ENCODE results near the gene TEX11.

TEX11 gene

DNA sequence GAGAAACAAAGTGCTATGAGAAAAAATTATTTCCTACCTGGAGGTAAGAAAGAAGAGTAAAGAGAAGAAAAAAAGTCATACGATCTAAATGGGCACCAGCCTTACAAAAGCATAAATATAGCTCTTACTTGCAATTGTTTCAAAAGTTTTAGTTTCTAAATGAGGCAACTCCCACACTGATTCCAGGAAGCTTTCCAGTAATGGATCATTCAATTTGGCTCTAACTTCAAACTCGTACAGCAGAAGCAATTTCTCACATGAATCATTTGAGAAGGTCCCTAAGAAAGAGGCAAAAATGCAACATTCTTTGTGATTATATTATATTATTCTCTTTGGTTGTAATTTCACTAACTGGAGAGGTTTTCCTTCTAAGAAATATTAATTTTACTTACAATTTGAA, 354.0 kb downstream of the TEX11 start:
- no peak for DNase-seq (ENCODE audit: low read depth, low spot score)
- ChIA-PET CTCF (interaction anchor here (0.9 to 2.9 kb wide), 9 partner anchors 29 to 131 kb away, joined by 3 to 22 read pairs (median 3); partner anchors contain the start of gene GDPD2), POLR2A (no interaction called here)
- TF ChIP-seq, protein P1, sequence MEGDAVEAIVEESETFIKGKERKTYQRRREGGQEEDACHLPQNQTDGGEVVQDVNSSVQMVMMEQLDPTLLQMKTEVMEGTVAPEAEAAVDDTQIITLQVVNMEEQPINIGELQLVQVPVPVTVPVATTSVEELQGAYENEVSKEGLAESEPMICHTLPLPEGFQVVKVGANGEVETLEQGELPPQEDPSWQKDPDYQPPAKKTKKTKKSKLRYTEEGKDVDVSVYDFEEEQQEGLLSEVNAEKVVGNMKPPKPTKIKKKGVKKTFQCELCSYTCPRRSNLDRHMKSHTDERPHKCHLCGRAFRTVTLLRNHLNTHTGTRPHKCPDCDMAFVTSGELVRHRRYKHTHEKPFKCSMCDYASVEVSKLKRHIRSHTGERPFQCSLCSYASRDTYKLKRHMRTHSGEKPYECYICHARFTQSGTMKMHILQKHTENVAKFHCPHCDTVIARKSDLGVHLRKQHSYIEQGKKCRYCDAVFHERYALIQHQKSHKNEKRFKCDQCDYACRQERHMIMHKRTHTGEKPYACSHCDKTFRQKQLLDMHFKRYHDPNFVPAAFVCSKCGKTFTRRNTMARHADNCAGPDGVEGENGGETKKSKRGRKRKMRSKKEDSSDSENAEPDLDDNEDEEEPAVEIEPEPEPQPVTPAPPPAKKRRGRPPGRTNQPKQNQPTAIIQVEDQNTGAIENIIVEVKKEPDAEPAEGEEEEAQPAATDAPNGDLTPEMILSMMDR (IDR thresholded peaks at IDR 0.05; ENCODE audit: insufficient read depth, low read length, missing control alignments), result no peak
- no peak overlapping the region for H3K4me3 ChIP-seq (ENCODE audit: low read depth, low read length)

DNA sequence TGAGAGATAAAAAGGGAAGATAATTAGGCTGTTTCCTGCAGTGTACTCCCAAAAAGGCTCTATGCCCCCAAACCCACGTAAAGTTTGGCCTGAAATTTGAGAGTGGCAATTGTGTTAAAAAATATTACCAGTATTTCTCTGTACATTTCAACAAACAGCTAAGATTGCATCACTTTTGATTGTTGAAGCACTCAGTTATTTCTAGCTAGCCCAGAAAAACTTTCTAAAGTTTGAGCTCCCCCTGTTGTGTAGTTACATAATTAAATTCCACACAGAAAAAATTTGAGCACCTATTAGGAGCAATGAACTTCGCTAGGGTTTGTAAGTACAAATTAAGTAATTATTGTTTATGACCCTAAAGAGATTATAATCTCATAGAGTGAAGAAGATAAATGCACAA, 354.4 kb downstream of the TEX11 start:
- ChIA-PET CTCF (interaction anchor here (0.9 to 2.9 kb wide), 9 partner anchors 29 to 130 kb away, joined by 3 to 22 read pairs (median 3); partner anchors contain the start of gene GDPD2), POLR2A (no interaction called here)
- TF ChIP-seq, protein P1 (IDR thresholded peaks at IDR 0.05; ENCODE audit: insufficient read depth, low read length, missing control alignments), result no peak
- no peak for DNase-seq (ENCODE audit: low read depth, low spot score)
- H3K4me3 ChIP-seq (ENCODE audit: low read depth, low read length), result no peak overlapping the region

DNA sequence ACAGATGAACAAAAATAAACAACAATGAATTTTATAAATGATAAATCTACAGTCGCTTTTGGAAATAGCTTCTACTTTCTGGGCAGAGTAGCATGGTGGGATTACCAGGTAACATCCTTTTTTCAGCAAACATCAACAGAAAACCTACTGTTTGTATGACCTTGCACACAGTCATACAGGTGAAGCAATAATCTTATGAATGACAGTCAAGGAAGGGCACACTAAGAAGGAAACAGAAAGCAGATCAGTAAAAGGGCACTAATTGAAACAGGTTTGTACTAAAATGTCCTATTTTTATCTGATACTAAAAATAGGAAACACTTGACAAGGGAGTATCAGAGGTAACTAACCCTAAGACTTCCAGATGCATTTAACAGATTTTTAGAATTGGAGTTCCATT, 355.0 kb downstream of the TEX11 start:
- H3K4me3 ChIP-seq (ENCODE audit: low read depth, low read length), result no peak overlapping the region
- TF ChIP-seq, protein P1 (IDR thresholded peaks at IDR 0.05; ENCODE audit: insufficient read depth, low read length, missing control alignments), result no peak
- ChIA-PET POLR2A (no interaction called here), CTCF (interaction anchor here (0.9 to 2.9 kb wide), 8 partner anchors 28 to 130 kb away, joined by 3 to 22 read pairs (median 3); partner anchors contain the start of gene GDPD2)
- DNase-seq (ENCODE audit: low read depth, low spot score), result no peak

DNA sequence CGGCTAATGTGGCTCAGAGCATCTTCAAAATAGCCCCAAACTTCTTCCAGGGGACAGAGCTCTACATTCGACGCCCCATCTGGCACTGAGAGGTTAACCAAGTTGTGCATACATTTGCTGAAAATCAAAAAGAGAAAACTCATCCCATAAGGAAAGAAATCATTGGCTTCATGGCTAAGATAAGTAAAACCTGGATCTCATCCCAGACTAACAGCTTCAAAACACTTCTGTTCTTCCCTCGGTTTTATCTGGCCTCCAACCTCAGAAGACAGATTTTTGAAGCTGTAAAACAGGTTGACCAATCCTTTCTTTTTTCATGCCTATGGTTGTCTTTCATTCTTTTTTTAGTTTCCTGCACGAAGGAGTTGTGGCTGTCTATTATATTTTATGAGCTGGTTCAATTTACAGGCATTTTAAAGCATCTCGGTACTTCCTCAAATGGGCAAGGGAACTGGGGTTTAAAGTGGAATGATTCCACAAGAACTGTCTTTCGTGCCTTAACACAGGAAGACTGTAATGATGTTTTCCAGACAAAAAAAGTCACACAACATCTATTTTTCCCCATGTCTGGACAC, 356.3 kb downstream of the TEX11 start:
- ChIA-PET CTCF (interaction anchor here (1.3 to 2.9 kb wide), 2 partner anchors 98 to 101 kb away, joined by 3 to 22 read pairs; no protein-coding TSS in a partner anchor), POLR2A (no interaction called here)
- H3K4me3 ChIP-seq (ENCODE audit: low read depth, low read length), result no peak overlapping the region
- TF ChIP-seq, protein P1 (IDR thresholded peaks at IDR 0.05; ENCODE audit: insufficient read depth, low read length, missing control alignments), result no peak
- no peak for DNase-seq (ENCODE audit: low read depth, low spot score)

DNA sequence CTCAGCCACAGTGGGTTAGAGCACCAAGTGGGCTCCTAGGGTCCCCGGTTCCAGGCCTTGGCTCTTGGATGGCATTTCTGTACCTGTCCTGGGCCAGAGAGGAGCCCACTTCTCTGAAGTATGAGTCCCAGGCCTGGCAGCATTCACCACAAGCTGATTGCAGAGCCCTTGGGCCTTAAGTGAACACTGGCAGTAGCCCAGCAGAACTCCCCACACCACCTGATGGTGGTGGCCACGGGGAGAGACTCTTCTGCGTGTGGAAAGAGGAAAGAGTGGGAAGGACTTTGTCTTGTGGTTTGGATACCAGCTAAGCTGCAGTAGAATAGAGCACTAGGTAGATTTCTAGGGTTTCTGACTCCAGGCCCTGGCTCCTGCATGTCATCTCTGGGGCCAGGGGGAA, 359.1 kb downstream of the TEX11 start:
- no peak overlapping the region for H3K4me3 ChIP-seq (ENCODE audit: low read depth, low read length)
- POLR2A ChIA-PET, result no interaction called here
- CTCF ChIA-PET, result no interaction called here
- no peak for DNase-seq (ENCODE audit: low read depth, low spot score)
- TF ChIP-seq, protein P1 (IDR thresholded peaks at IDR 0.05; ENCODE audit: insufficient read depth, low read length, missing control alignments), result no peak

DNA sequence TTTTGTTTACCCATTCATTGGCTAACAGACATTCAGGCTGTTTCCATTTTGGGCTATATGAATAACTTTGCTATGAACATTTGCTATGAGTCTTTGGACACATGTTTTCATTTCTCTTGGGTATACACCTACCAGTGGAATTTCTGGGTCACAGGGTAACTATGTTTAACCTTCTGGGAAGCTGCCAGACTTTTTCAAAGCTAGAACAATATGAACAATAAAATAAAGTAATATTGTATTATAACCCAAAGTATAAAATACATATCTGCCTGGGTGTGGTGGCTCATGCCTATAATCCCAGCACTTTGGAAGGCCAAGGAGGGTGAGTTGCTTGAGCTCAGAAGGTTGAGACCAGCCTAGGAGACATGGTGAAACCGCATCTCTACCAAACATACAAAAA, 373.3 kb downstream of the TEX11 start:
- CTCF ChIA-PET, result no interaction called here
- no peak for DNase-seq (ENCODE audit: low read depth, low spot score)
- TF ChIP-seq, protein P1 (IDR thresholded peaks at IDR 0.05; ENCODE audit: insufficient read depth, low read length, missing control alignments), result no peak
- no peak overlapping the region for H3K4me3 ChIP-seq (ENCODE audit: low read depth, low read length)
- POLR2A ChIA-PET, result no interaction called here
